ENCODE measurements around the gene CSNK1E. TPM values are rescaled to one million over a fixed set of nuclear protein-coding genes. Genes with fewer than 3 reads are reported as not detected.
"Not testable (repeated sequence)": the region's sequence is repeated elsewhere in the genome, so short reads cannot be mapped to it uniquely, and the experiment has no call there.

The CSNK1E gene
- 100 to 1,000 TPM; 117 to 145 TPM for total RNA-seq

DNA sequence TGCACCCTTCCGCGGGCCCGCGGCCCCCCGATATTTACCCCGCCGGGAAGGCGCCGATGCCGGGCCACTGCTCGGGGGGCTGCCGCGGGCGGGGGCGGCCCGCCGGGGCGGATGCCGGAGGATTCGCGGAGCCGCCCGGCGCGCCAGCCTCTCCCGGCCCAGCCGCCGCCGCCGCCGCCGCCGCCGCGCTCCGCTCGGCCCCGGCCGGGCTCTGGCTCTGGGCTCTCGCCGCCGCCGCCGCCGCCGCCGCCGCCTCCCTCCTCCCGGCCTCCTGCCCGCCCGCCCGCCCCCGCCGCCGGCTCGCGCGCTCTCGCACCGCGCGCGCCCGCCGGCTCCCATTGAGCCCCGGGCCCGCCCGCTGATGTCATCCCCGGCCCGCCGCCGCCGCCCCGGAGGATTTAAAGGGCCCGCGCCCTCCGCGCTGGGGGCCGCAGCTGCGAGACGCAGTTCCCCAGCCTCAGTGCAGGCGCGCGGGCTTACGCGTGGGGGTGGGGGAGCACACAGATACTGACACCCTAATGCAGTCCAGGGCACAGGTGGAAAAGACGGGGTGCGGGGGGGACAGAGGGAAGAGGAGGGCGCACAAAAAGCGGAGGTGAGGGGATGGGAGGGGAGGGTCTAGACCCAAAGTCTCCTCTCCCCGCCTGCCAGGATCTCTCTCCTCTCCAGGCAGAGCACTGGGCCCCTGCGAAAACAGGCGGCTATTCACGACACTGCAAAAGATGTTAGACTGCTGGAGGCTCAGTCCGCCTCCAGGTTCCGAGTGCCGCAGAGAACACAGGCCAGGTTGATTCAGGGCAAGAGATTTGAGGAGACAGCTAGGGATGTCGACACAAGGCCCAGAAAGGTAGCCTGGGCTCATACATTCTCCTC lies at the start of gene CSNK1E:
Gene CSNK1E, minus strand, starts transcription at position 312 of the 873 bp plus-strand sequence. CDS start 3,276 bp downstream, outside the sequence.
- CTCF ChIA-PET: interaction anchor here (0.9 kb wide), 1 partner anchor 12 kb away, joined by 4 read pairs; no protein-coding TSS in a partner anchor

DNA sequence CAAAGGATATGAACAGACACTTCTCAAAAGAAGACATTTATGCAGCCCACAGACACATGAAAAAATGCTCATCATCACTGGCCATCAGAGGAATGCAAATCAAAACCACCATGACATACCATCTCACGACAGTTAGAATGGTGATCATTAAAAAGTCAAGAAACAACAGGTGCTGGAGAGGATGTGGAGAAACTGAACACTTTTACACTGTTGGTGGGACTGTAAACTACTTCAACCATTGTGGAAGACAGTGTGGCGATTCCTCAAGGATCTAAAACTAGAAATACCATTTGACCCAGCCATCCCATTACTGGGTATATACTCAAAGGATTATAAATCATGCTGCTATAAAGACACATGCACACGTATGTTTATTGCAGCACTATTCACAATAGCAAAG lies 48.6 kb upstream of the CSNK1E start:
- H3K36me3 Mint-ChIP-seq (ENCODE audit: low read depth); DNase-seq; H3K9me3 Mint-ChIP-seq (ENCODE audit: low read depth); H3K27me3 Mint-ChIP-seq; POLR2A ChIA-PET; H3K27ac Mint-ChIP-seq; H3K4me3 Mint-ChIP-seq; intact Hi-C loops (cut with DNase I, micrococcal nuclease); ATAC-seq; CTCF ChIA-PET; H3K4me1 Mint-ChIP-seq: not testable (repeated sequence)

More for the DNA sequence above, at the start of gene CSNK1E:
- Mint-ChIP-seq H3K4me3 (peak within 1 kb of the TSS; percentile 90), H3K9me3 (ENCODE audit: low read depth) (no peaks in the 10 kb centered on the region), H3K27me3 (no peaks in the 10 kb centered on the region), H3K27ac (peak within 1 kb of the TSS; percentile 94), H3K4me1 (peaks cover 41% of the 10 kb centered on the region), H3K36me3 (ENCODE audit: low read depth) (peaks cover 20% of the 10 kb centered on the region)
- intact Hi-C loops (cut with DNase I, micrococcal nuclease): loop anchor here (1.0 to 5.0 kb wide), 10 partner anchors 44 to 470 kb away; partner anchors contain the start of genes TMEM184B (in 2 of the 2), CBY1 (in 1 of the 2), DDX17 (in 1 of the 2) and DMC1 (in 1 of the 2)
- peak; percentile 63 for ATAC-seq
- DNase-seq: peak; percentile 84
- POLR2A ChIA-PET: no interaction called here

- H3K27ac Mint-ChIP-seq; ATAC-seq; H3K4me1 Mint-ChIP-seq; CTCF ChIA-PET; POLR2A ChIA-PET; H3K9me3 Mint-ChIP-seq (ENCODE audit: low read depth); intact Hi-C loops (cut with DNase I, micrococcal nuclease); H3K4me3 Mint-ChIP-seq; H3K27me3 Mint-ChIP-seq; DNase-seq; H3K36me3 Mint-ChIP-seq (ENCODE audit: low read depth): not testable (repeated sequence)
Observed at GRCh38 chr22:38365174-38365573, 47.9 kb upstream of the CSNK1E start.

- ATAC-seq; H3K4me1 Mint-ChIP-seq; H3K36me3 Mint-ChIP-seq (ENCODE audit: low read depth); H3K4me3 Mint-ChIP-seq; intact Hi-C loops (cut with DNase I, micrococcal nuclease); H3K27me3 Mint-ChIP-seq; H3K9me3 Mint-ChIP-seq (ENCODE audit: low read depth); DNase-seq; CTCF ChIA-PET; POLR2A ChIA-PET; H3K27ac Mint-ChIP-seq: not testable (repeated sequence)
Observed at GRCh38 chr22:38360560-38360959, 43.3 kb upstream of the CSNK1E start.

GRCh38 chr22:38359817-38360216 lies 42.6 kb upstream of the CSNK1E start:
- H3K27me3 Mint-ChIP-seq; POLR2A ChIA-PET; H3K9me3 Mint-ChIP-seq (ENCODE audit: low read depth); H3K36me3 Mint-ChIP-seq (ENCODE audit: low read depth); H3K4me1 Mint-ChIP-seq; H3K4me3 Mint-ChIP-seq; ATAC-seq; DNase-seq; CTCF ChIA-PET; H3K27ac Mint-ChIP-seq: not testable (repeated sequence)
- intact Hi-C loops (cut with DNase I, micrococcal nuclease): loop anchor here in 1 of 2 experiments (10.0 kb wide), 1 partner anchor 95 kb away; no protein-coding TSS in a partner anchor

DNA sequence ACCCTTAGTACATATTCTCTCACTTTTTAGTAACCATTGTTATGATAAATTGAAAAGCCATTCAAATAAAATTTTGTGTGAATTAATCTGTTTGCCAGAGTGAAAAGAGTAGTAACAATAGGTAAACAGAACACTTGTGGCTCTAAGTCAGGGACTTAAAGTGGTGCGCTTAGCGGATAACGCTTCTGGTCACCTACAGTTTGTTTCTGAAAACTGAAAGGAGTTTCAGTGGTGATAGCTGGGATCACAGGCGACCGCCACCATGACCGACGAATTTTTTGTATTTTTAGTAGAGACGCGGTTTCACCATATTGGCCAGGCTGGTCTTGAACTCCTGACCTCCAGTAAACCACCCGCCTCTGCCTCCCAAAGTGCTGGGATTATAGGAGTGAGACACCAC lies 40.7 kb upstream of the CSNK1E start:
- H3K4me1 Mint-ChIP-seq; H3K9me3 Mint-ChIP-seq (ENCODE audit: low read depth); ATAC-seq; H3K36me3 Mint-ChIP-seq (ENCODE audit: low read depth); H3K27ac Mint-ChIP-seq; DNase-seq; POLR2A ChIA-PET; H3K4me3 Mint-ChIP-seq; H3K27me3 Mint-ChIP-seq; CTCF ChIA-PET: not testable (repeated sequence)
- intact Hi-C loops (cut with DNase I, micrococcal nuclease): loop anchor here in 1 of 2 experiments (10.0 kb wide), 1 partner anchor 93 kb away; no protein-coding TSS in a partner anchor

DNA sequence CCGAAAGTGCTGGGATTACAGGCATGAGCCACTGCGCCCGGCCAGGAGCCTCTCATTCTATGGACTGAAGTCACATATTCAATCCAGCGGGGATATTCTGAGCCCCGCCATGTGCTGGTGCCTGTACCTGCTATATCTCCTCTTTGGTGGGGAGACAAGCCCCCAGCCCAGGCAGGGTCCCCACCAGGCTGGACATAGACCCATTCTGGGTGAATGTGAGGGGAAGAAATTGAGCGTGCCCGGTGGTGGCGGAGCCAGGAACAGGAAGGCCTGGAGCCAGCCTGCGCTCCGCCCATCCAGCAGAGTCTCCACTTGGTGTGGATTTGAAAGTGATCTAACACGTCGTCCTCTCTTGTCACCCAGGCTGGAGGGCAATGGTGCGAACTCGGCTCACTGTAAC lies 38.0 kb upstream of the CSNK1E start:
- POLR2A ChIA-PET: no interaction called here
- DNase-seq (no peak), ATAC-seq (no peak)
- CTCF ChIA-PET: interaction anchor here (0.7 kb wide), 2 partner anchors 80 to 268 kb away, joined by 3 read pairs; no protein-coding TSS in a partner anchor
- no peak overlapping the region for H3K4me3 Mint-ChIP-seq
- H3K27me3 Mint-ChIP-seq: no peaks in the 10 kb centered on the region
- no peaks in the 10 kb centered on the region for H3K9me3 Mint-ChIP-seq (ENCODE audit: low read depth)
- no peak overlapping the region for H3K27ac Mint-ChIP-seq
- H3K4me1 Mint-ChIP-seq: no peaks in the 10 kb centered on the region
- H3K36me3 Mint-ChIP-seq (ENCODE audit: low read depth): no peaks in the 10 kb centered on the region
- intact Hi-C loops (cut with DNase I, micrococcal nuclease): loop anchor here in 1 of 2 experiments (10.0 kb wide), 1 partner anchor 90 kb away; no protein-coding TSS in a partner anchor

GRCh38 chr22:38353701-38354100 lies 36.5 kb upstream of the CSNK1E start:
- Mint-ChIP-seq H3K4me1 (no peaks in the 10 kb centered on the region), H3K4me3 (no peak overlapping the region), H3K27ac (no peak overlapping the region), H3K9me3 (ENCODE audit: low read depth) (no peaks in the 10 kb centered on the region), H3K27me3 (no peaks in the 10 kb centered on the region), H3K36me3 (ENCODE audit: low read depth) (no peaks in the 10 kb centered on the region)
- intact Hi-C loops (cut with DNase I, micrococcal nuclease): loop anchor here (1.0 to 10.0 kb wide), 7 partner anchors 55 to 301 kb away; no protein-coding TSS in a partner anchor
- CTCF ChIA-PET: interaction anchor here (0.7 to 2.5 kb wide), 3 partner anchors 93 to 302 kb away, joined by 3 to 8 read pairs (median 4); no protein-coding TSS in a partner anchor
- ATAC-seq (no peak), DNase-seq (no peak)
- POLR2A ChIA-PET: interaction anchor here (0.5 kb wide), 1 partner anchor 217 kb away, joined by 3 read pairs; no protein-coding TSS in a partner anchor

DNA sequence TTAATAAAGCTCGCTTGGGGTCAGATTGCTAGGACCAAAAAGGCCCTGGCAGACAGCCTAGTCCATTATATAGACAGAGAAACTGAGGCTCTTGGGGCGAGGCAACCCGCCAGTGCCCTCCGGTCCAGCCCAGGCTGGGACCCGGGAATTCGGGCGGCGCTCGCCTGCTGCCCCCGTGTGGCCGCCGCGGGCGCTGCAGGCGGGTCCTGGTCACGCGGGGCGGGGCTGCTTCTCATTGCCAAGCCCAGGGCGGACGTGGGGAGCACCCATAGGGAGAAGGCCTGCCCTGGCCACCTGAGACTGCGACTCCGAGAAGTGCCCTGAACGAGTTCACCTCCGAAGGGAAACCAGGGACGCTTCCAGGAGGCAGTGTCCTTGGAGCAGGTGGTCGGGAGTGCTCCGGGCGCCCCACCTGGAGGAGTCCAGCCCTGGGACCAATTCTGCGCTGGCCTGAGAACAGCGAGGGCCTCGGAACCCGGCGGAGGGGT lies 36.0 kb upstream of the CSNK1E start:
- DNase-seq: peak; percentile 79
- no peaks in the 10 kb centered on the region for H3K36me3 Mint-ChIP-seq (ENCODE audit: low read depth)
- intact Hi-C loops (cut with DNase I, micrococcal nuclease): loop anchor here (1.0 to 10.0 kb wide), 7 partner anchors 55 to 301 kb away; no protein-coding TSS in a partner anchor

DNA sequence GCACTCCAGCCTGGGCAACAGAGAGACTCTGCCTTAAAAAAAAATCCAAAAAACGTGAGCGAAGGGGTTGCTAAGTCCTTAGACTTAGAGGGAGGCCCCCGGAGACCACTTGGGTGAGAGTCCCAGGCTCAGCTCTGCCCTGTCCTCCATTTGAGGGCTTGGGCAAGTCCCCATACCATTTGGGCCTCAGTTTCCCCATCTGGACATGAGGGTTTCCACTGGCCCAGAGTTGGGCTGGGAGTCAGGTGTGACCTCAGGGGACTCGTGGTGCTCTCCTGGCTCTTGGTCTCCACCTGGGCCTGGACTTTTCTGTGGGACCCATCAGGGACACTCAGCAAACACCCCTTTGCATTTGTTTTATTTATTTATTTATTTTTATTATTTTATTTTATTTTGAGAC lies 35.2 kb upstream of the CSNK1E start:
- Mint-ChIP-seq H3K9me3 (ENCODE audit: low read depth) (no peaks in the 10 kb centered on the region), H3K4me1 (no peaks in the 10 kb centered on the region), H3K27me3 (no peaks in the 10 kb centered on the region), H3K4me3 (no peak overlapping the region), H3K27ac (no peak overlapping the region), H3K36me3 (ENCODE audit: low read depth) (no peaks in the 10 kb centered on the region)
- ATAC-seq (no peak), DNase-seq (no peak)
- intact Hi-C loops (cut with DNase I, micrococcal nuclease): loop anchor here (2.0 to 10.0 kb wide), 3 partner anchors 55 to 252 kb away; no protein-coding TSS in a partner anchor
- POLR2A ChIA-PET: interaction anchor here (0.7 kb wide), 1 partner anchor 155 kb away, joined by 7 read pairs; no protein-coding TSS in a partner anchor
- CTCF ChIA-PET: interaction anchor here (0.7 to 2.5 kb wide), 2 partner anchors 300 to 435 kb away, joined by 3 to 8 read pairs; no protein-coding TSS in a partner anchor

More for the DNA sequence above, 36.0 kb upstream of the CSNK1E start:
- Mint-ChIP-seq H3K27ac (no peak overlapping the region), H3K27me3 (no peaks in the 10 kb centered on the region), H3K9me3 (ENCODE audit: low read depth) (no peaks in the 10 kb centered on the region), H3K4me1 (no peaks in the 10 kb centered on the region), H3K4me3 (no peak overlapping the region)
- peak; percentile 79 for ATAC-seq
- ChIA-PET POLR2A (interaction anchor here (0.5 kb wide), 1 partner anchor 217 kb away, joined by 3 read pairs; no protein-coding TSS in a partner anchor), CTCF (interaction anchor here (0.6 to 2.5 kb wide), 4 partner anchors 46 to 435 kb away, joined by 3 to 8 read pairs (median 4); no protein-coding TSS in a partner anchor)

Measured in activated CD4-positive, alpha-beta T cell treated with anti-CD3 and anti-CD28 coated beads for 36 hours (primary cell).